ENCODE data around the gene PEX13.
A peak's percentile ranks its signal among the peaks of the same experiment; 100 is the strongest.

The PEX13 gene

DNA sequence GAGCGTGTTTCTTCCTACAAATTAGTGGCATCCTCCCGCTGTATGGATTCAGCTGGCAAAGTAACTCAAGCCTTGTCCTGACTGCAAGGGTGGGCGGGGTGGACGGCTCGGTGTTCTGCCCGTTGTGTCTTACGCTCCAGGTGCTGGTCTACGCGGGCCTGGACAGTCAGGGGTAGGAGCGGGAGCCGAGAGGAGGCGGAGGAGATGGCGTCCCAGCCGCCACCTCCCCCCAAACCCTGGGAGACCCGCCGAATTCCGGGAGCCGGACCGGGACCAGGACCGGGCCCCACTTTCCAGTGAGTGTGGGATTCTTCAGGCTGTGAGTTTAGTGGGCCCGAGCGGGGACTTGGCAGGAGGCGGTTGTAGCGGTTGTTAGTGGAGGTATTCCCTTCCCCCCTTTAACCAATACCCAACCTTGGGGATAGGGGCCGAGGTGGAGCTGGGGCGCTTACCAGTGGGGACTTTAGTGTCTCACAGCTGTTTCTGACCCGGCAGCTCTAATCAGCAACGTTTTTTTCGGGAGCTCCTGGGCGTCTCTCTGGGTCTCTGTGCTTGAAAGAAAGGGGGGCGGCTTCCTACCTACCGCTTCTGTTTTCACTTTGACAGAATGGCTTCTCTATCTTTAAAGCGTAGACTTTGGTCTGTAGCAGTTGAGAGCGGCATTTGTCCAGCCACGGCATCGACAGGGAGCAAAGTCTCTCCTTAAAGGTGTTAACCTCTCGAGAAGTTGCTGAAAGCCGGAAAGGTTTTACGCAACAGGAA lies at the start of gene PEX13, which contains the start of gene PUS10:
Gene PEX13, plus strand, starts transcription at position 165 of the 762 bp plus-strand sequence. Its CDS starts 40 bp downstream, at position 205.
Gene PUS10, minus strand, starts transcription at position 700 of the 762 bp plus-strand sequence. CDS start 6,365 bp downstream, outside the sequence.
- DNase-seq (ENCODE audit: low spot score), result peak; percentile 83
- TF ChIP-seq, protein P1, sequence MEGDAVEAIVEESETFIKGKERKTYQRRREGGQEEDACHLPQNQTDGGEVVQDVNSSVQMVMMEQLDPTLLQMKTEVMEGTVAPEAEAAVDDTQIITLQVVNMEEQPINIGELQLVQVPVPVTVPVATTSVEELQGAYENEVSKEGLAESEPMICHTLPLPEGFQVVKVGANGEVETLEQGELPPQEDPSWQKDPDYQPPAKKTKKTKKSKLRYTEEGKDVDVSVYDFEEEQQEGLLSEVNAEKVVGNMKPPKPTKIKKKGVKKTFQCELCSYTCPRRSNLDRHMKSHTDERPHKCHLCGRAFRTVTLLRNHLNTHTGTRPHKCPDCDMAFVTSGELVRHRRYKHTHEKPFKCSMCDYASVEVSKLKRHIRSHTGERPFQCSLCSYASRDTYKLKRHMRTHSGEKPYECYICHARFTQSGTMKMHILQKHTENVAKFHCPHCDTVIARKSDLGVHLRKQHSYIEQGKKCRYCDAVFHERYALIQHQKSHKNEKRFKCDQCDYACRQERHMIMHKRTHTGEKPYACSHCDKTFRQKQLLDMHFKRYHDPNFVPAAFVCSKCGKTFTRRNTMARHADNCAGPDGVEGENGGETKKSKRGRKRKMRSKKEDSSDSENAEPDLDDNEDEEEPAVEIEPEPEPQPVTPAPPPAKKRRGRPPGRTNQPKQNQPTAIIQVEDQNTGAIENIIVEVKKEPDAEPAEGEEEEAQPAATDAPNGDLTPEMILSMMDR (IDR thresholded peaks at IDR 0.05; ENCODE audit: poor library complexity, severe bottlenecking), result no peak

GRCh38 chr2:60972889-60973656 lies 44.4 kb upstream of the PEX13 start:
- no peak overlapping the region for H3K4me3 ChIP-seq (ENCODE audit: severe bottlenecking)
- H3K36me3 ChIP-seq (ENCODE audit: low read depth), result no peaks in the 10 kb centered on the region
- no peak for DNase-seq (ENCODE audit: low spot score)
- H3K4me1 ChIP-seq (ENCODE audit: insufficient read depth, poor library complexity, severe bottlenecking), result peaks cover 4% of the 10 kb centered on the region
- no peak for ATAC-seq (ENCODE audit: low read depth)
- no peaks in the 10 kb centered on the region for H3K27me3 ChIP-seq (ENCODE audit: insufficient read depth, poor library complexity, severe bottlenecking)
- TF ChIP-seq, protein P1 (IDR thresholded peaks at IDR 0.05; ENCODE audit: poor library complexity, severe bottlenecking), result no peak
- H3K9me3 ChIP-seq (ENCODE audit: severe bottlenecking), result no peaks in the 10 kb centered on the region
- H3K27ac ChIP-seq (ENCODE audit: poor library complexity, severe bottlenecking), result no peak overlapping the region

More for the DNA sequence above, at the start of gene PEX13, which contains the start of gene PUS10:
- peaks cover 25% of the 10 kb centered on the region for H3K36me3 ChIP-seq (ENCODE audit: low read depth)
- H3K27ac ChIP-seq (ENCODE audit: poor library complexity, severe bottlenecking), result peak within 1 kb of the TSS; percentile 91
- no peaks in the 10 kb centered on the region for H3K27me3 ChIP-seq (ENCODE audit: insufficient read depth, poor library complexity, severe bottlenecking)
- no peaks in the 10 kb centered on the region for H3K9me3 ChIP-seq (ENCODE audit: severe bottlenecking)
- peaks cover 23% of the 10 kb centered on the region for H3K4me1 ChIP-seq (ENCODE audit: insufficient read depth, poor library complexity, severe bottlenecking)
- peak; percentile 89 for ATAC-seq (ENCODE audit: low read depth)
- peak within 1 kb of the TSS; percentile 51 for H3K4me3 ChIP-seq (ENCODE audit: severe bottlenecking)

DNA sequence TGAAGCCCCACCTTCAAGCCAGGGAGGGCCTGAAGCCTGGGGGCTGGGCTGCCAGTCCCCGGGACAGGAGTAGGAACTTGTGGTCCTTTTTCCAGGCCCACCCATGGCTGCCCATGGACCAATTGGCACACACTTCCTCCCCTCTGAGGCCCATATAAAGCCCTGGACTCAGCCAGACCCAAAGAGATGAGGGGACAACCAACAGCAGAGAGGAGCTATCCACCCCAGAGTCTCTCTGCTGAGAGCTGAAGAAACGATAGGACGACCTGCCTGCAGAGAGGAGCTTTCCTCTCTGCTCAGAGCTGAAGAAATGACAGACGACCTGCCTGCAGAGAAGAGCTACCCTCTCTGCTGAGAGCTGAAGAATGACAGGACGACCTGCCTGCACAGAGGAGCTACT lies 43.8 kb upstream of the PEX13 start:
- Histone ChIP-seq H3K27ac (ENCODE audit: poor library complexity, severe bottlenecking) (no peak overlapping the region), H3K4me3 (ENCODE audit: severe bottlenecking) (no peak overlapping the region), H3K4me1 (ENCODE audit: insufficient read depth, poor library complexity, severe bottlenecking) (peaks cover 4% of the 10 kb centered on the region), H3K27me3 (ENCODE audit: insufficient read depth, poor library complexity, severe bottlenecking) (no peaks in the 10 kb centered on the region), H3K9me3 (ENCODE audit: severe bottlenecking) (no peaks in the 10 kb centered on the region), H3K36me3 (ENCODE audit: low read depth) (no peaks in the 10 kb centered on the region)
- DNase-seq (ENCODE audit: low spot score) (no peak), ATAC-seq (ENCODE audit: low read depth) (no peak)
- TF ChIP-seq, protein P1 (IDR thresholded peaks at IDR 0.05; ENCODE audit: poor library complexity, severe bottlenecking), result no peak

GRCh38 chr2:60974652-60975051 lies 42.9 kb upstream of the PEX13 start:
- Histone ChIP-seq H3K27ac (ENCODE audit: poor library complexity, severe bottlenecking) (no peak overlapping the region), H3K4me1 (ENCODE audit: insufficient read depth, poor library complexity, severe bottlenecking) (peaks cover 4% of the 10 kb centered on the region), H3K4me3 (ENCODE audit: severe bottlenecking) (no peak overlapping the region), H3K9me3 (ENCODE audit: severe bottlenecking) (no peaks in the 10 kb centered on the region), H3K36me3 (ENCODE audit: low read depth) (no peaks in the 10 kb centered on the region), H3K27me3 (ENCODE audit: insufficient read depth, poor library complexity, severe bottlenecking) (no peaks in the 10 kb centered on the region)
- TF ChIP-seq, protein P1 (IDR thresholded peaks at IDR 0.05; ENCODE audit: poor library complexity, severe bottlenecking), result no peak
- no peak for DNase-seq (ENCODE audit: low spot score)
- no peak for ATAC-seq (ENCODE audit: low read depth)

All from RWPE2 (cell line).